Measurements from ENCODE around the gene DCC. TPM values are rescaled to one million over a fixed set of nuclear protein-coding genes. Genes with fewer than 3 reads are reported as not detected.

Gene DCC
- total RNA-seq, 1 experiment from 2014 or later, result not detected

GRCh38 chr18:52897611-52898484 lies 557.9 kb downstream of the DCC start:
- Histone ChIP-seq H3K27ac (ENCODE audit: low read depth, low read length) (no peak overlapping the region), H3K79me2 (ENCODE audit: insufficient read depth, low read length) (no peaks in the 10 kb centered on the region), H3K4me3 (replicated peaks in 1 of 2; ENCODE audit: low read depth in 1 of 2, low read length in 2 of 2) (no peak overlapping the region), H3K4me2 (ENCODE audit: low read length) (no peak overlapping the region), H3K4me1 (ENCODE audit: control insufficient read depth in 1 of 2, insufficient read depth in 2 of 2, low read length in 2 of 2) (no peaks in the 10 kb centered on the region), H3K27me3 (ENCODE audit: insufficient read depth, low read length) (no peaks in the 10 kb centered on the region), H3K36me3 (ENCODE audit: control insufficient read depth in 1 of 2, insufficient read depth in 2 of 2, low read length in 2 of 2) (no peaks in the 10 kb centered on the region), H3K9me2 (ENCODE audit: insufficient read depth) (no peaks in the 10 kb centered on the region), H3K9ac (ENCODE audit: low read length) (no peak overlapping the region), H3K9me3 (ENCODE audit: control insufficient read depth in 1 of 2, insufficient read depth in 1 of 2, low read depth in 1 of 2, low read length in 2 of 2) (peaks cover 0 to 14% of the 10 kb centered on the region in 2 experiments; a peak in 2 of 4 replicates), H4K20me1 (ENCODE audit: insufficient read depth) (no peaks in the 10 kb centered on the region), H2AFZ (ENCODE audit: low read depth, low read length, poor library complexity, severe bottlenecking) (no peak overlapping the region)
- TF ChIP-seq RAD21 (IDR thresholded peaks at IDR 0.05; ENCODE audit: low read depth) (no peak), FOSL1 (IDR thresholded peaks at IDR 0.05; ENCODE audit: low read depth) (no peak), EZH2 (IDR thresholded peaks at IDR 0.05) (no peak), POLR2A (IDR thresholded peaks at IDR 0.05; ENCODE audit: borderline replicate concordance, extremely low read depth, insufficient read depth, insufficient read length) (no peak), POLR2AphosphoS5 (IDR thresholded peaks at IDR 0.05; ENCODE audit: low read depth, low read length) (no peak), YY1 (IDR thresholded peaks at IDR 0.05; ENCODE audit: extremely low read depth, insufficient replicate concordance, low read depth, low read length) (no peak), TCF7L2 (IDR thresholded peaks at IDR 0.05; ENCODE audit: borderline replicate concordance, extremely low read depth, insufficient read depth, insufficient read length) (no peak), ELF1 (IDR thresholded peaks at IDR 0.05; ENCODE audit: borderline replicate concordance, low read depth) (no peak), JUND (IDR thresholded peaks at IDR 0.05) (no peak), ZBTB33 (IDR thresholded peaks at IDR 0.05; ENCODE audit: extremely low read depth, insufficient replicate concordance, low read length) (no peak), CBX3 (IDR thresholded peaks at IDR 0.05; ENCODE audit: low read depth) (no peak), SIN3A (IDR thresholded peaks at IDR 0.05; ENCODE audit: low read depth) (no peak), SRF (IDR thresholded peaks at IDR 0.05; ENCODE audit: low read depth) (no peak), CEBPB (IDR thresholded peaks at IDR 0.05; ENCODE audit: low read depth) (no peak), EGR1 (IDR thresholded peaks at IDR 0.05; ENCODE audit: low read depth) (no peak), SP1 (IDR thresholded peaks at IDR 0.05; ENCODE audit: low read depth) (no peak)
- TF ChIP-seq, protein P1, sequence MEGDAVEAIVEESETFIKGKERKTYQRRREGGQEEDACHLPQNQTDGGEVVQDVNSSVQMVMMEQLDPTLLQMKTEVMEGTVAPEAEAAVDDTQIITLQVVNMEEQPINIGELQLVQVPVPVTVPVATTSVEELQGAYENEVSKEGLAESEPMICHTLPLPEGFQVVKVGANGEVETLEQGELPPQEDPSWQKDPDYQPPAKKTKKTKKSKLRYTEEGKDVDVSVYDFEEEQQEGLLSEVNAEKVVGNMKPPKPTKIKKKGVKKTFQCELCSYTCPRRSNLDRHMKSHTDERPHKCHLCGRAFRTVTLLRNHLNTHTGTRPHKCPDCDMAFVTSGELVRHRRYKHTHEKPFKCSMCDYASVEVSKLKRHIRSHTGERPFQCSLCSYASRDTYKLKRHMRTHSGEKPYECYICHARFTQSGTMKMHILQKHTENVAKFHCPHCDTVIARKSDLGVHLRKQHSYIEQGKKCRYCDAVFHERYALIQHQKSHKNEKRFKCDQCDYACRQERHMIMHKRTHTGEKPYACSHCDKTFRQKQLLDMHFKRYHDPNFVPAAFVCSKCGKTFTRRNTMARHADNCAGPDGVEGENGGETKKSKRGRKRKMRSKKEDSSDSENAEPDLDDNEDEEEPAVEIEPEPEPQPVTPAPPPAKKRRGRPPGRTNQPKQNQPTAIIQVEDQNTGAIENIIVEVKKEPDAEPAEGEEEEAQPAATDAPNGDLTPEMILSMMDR (IDR thresholded peaks at IDR 0.05 in 2 of 3, conservative IDR thresholded peaks at IDR 0.05 in 1 of 3; ENCODE audit: borderline replicate concordance in 1 of 3, insufficient read depth in 1 of 3, low read depth in 2 of 3, low read length in 2 of 3), result no peak
- TF ChIP-seq, protein P2, sequence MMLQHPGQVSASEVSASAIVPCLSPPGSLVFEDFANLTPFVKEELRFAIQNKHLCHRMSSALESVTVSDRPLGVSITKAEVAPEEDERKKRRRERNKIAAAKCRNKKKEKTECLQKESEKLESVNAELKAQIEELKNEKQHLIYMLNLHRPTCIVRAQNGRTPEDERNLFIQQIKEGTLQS (IDR thresholded peaks at IDR 0.05), result no peak
- POLR2A ChIA-PET, result no interaction called here
- ATAC-seq (no peak), DNase-seq (ENCODE audit: low read depth, low spot score) (no peak)
- RAD21 ChIA-PET (ENCODE audit: low non-redundant PET in 1 of 2, low total read pairs in 2 of 2, uncharacterized antibody in 2 of 2, unreplicated experiment in 2 of 2), result no interaction called here
- CTCF ChIA-PET, result no interaction called here
- intact Hi-C loops (cut with micrococcal nuclease), result no loop called here
- no TSS peak for BruUV-seq (replicated peaks)

All from HCT116 (cell line).